Esophagus muscularis mucosa (tissue), 4 donors: ENCODE data around the gene LINGO4. TPM values are rescaled to one million over a fixed set of nuclear protein-coding genes. Genes with fewer than 3 reads are reported as not detected.
A peak's percentile ranks its signal among the peaks of the same experiment; 100 is the strongest.

Experiments
- DNase-seq: peaks from one replicate; pipeline ENCODE4 v3.0.0-alpha.2; 2017; ENCODE audit errors: extremely low spot score
- H3K27ac ChIP-seq, 4 donors: fragments of 200-600 bp; sonication (generic); replicated peaks in 1 of 4; 1 replicate in 3 of 4; 2 replicates in 1 of 4; pipeline ENCODE4 v1.5.1; 2016 to 2019; ENCODE audit warnings: mild to moderate bottlenecking in 1 of 4
- H3K27me3 ChIP-seq, 4 donors: fragments of 200-600 bp; sonication (generic); one replicate each; pipeline versions ENCODE4 v1.5.1 to v1.6.0; 2016 to 2019
- H3K36me3 ChIP-seq, 4 donors: fragments of 200-600 bp; sonication (generic); one replicate each; pipeline ENCODE4 v1.5.1; 2016 to 2019
- H3K4me1 ChIP-seq, 4 donors: fragments of 200-600 bp; sonication (generic); one replicate each; pipeline ENCODE4 v1.5.1; 2016 to 2019
- H3K4me3 ChIP-seq, 4 donors: fragments of 200-600 bp; sonication (generic); 1 replicate in 2 of 4; 2 replicates in 2 of 4; pipeline ENCODE4 v1.5.1; 2016 to 2019; ENCODE audit warnings: mild to moderate bottlenecking in 4 of 4, moderate library complexity in 1 of 4
- H3K9me3 ChIP-seq, 4 donors: fragments of 200-600 bp; sonication (generic); 1 replicate in 3 of 4; 2 replicates in 1 of 4; pipeline ENCODE4 v1.5.1; 2016 to 2019
- CTCF ChIP-seq, 3 experiments: fragments of 200-600 bp in 2 of 3; fragments of 450-650 bp in 1 of 3; sonication (generic) in 2 of 3; IDR thresholded peaks; one replicate each; pipeline ENCODE4 v1.5.1; 2017 to 2019; ENCODE audit warnings: antibody characterized with exemption in 3 of 3, mild to moderate bottlenecking in 2 of 3, moderate library complexity in 1 of 3
- EP300 ChIP-seq: sonication (generic); formaldehyde crosslinking; IDR thresholded peaks from one replicate; pipeline ENCODE4 v1.6.1; 2017; ENCODE audit warnings: antibody characterized with exemption
- POLR2A ChIP-seq: fragments of 450-650 bp; IDR thresholded peaks from one replicate; pipeline ENCODE4 v1.6.1; 2017; ENCODE audit warnings: antibody characterized with exemption, moderate library complexity, mild to moderate bottlenecking, low read depth
- POLR2AphosphoS5 ChIP-seq, 2 donors: sonication (generic); formaldehyde crosslinking; IDR thresholded peaks; one replicate each; pipeline ENCODE4 v1.6.1; 2017; ENCODE audit warnings: antibody characterized with exemption in 2 of 2
- WGBS: methylation state at CpG from one replicate; pipeline ENCODE4 v1.1.5; 2018; 5-methylcytosine and 5-hydroxymethylcytosine counted together
- intact Hi-C: fragments of 100-400 bp; cut with DNase I; formaldehyde crosslinking; loops from one replicate; pipeline ENCODE4 v1.15.1; 2023
- total RNA-seq, 4 donors: library from RNA; depleted of rRNA; stranded (reverse); fragments of >200 nt; gene quantifications; one replicate each; pipeline versions ENCODE4 v1.1.0 to v1.2.1, GENCODE V29; 2016

The LINGO4 gene
- total RNA-seq, 4 donors from 2014 or later: not detected

GRCh38 chr1:151799179-151800022, 5.8 kb downstream of the LINGO4 start:
- Histone ChIP-seq H3K4me1 (no peaks in the 10 kb centered on the region), H3K9me3 (no peaks in the 10 kb centered on the region), H3K4me3 (no peak overlapping the region), H3K27me3 (peaks cover 0 to 44% (median 0%) of the 10 kb centered on the region in 4 donors), H3K27ac (no peak overlapping the region), H3K36me3 (peaks cover 0 to 4% (median 0%) of the 10 kb centered on the region in 4 donors)
- DNase-seq: no peak
- intact Hi-C loops: no loop called here
- no peak for TF ChIP-seq POLR2AphosphoS5 (IDR thresholded peaks at IDR 0.05)
- TF ChIP-seq POLR2A: no peak
- TF ChIP-seq EP300: no peak
- TF ChIP-seq CTCF (IDR thresholded peaks at IDR 0.05): no peak
- 60% methylated on average over 9 of the region's 9 CpGs for WGBS

DNA sequence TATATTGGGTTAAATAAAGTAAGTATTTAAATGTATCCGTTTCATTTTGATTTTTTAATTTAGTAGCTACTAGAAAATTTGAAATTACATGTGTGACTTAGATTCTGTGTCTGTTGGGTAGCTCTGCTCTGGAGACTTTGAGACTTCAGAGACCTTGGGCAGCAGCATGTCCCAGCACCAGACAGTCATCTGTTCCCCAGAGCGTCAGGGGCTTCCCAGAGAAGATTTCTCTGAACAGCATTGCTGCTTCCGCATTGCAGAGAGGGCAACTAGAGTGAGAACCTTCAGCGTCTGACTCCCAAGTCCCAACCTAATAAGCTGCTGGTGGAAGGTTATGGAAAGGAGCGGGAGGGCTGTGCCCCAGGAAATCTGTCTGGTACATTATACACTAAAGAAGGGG, 6.6 kb downstream of the LINGO4 start:
- 86% methylated on average over 5 of the region's 5 CpGs for WGBS
- DNase-seq: no peak

DNA sequence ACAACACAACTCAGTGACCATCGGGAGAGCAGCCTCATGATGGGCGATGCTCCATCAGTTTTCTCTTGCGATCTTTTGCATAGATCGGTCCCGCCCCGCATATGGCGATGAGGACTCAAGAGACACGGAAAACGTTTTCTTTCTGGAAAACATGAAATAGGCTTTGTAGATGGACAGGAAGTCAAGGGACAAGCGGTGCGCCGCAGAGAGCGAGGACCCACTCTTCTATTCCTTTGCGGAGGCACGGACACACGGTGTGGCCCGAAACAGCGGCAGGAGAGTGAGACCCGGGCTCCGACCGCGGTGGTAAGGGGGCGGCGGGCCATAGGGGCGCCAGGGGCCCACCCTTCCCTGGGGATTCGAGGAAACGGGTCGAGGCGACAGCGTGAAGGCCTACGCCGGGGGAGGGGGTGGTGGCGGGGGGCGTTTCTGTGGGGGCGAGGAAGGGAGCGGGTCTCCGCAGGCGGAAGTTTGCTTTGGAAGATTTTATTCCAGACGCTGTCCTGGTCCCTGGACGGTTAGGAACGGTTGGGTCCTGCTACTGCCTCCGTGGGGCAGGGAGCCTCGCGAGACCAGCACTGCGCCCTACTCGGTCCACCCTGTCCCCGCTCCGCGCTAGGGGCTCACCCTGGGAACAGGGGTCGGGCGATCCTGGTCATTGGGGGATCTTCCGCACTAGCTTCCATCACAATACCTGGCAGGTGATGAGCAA, 14.1 kb downstream of the LINGO4 start:
- peaks cover 0 to 4% (median 2%) of the 10 kb centered on the region in 4 donors for H3K36me3 ChIP-seq
- no peak for DNase-seq
- peaks cover 0 to 22% (median 16%) of the 10 kb centered on the region in 4 donors for H3K4me1 ChIP-seq
- H3K9me3 ChIP-seq: no peaks in the 10 kb centered on the region
- TF ChIP-seq POLR2A (no peak), POLR2AphosphoS5 (IDR thresholded peaks at IDR 0.05) (no peak), EP300 (no peak), CTCF (IDR thresholded peaks at IDR 0.05) (no peak)
- WGBS: 2% methylated on average over 11 of the region's 52 CpGs
- no peaks in the 10 kb centered on the region for H3K27me3 ChIP-seq
- peak overlapping the region; percentile 68 to 83 (median 72) for H3K4me3 ChIP-seq
- H3K27ac ChIP-seq: peak overlapping the region; percentile 55 to 77 (median 70)
- intact Hi-C loops: loop anchor here (2.0 kb wide), 1 partner anchor 26 kb away; no protein-coding TSS in a partner anchor

More for the DNA sequence above, 6.6 kb downstream of the LINGO4 start:
- H3K36me3 ChIP-seq: peaks cover 0 to 4% (median 2%) of the 10 kb centered on the region in 4 donors
- H3K4me1 ChIP-seq: no peaks in the 10 kb centered on the region
- H3K4me3 ChIP-seq: no peak overlapping the region
- H3K9me3 ChIP-seq: no peaks in the 10 kb centered on the region
- no peak for TF ChIP-seq POLR2A
- no peak for TF ChIP-seq EP300
- TF ChIP-seq POLR2AphosphoS5 (IDR thresholded peaks at IDR 0.05): no peak
- no peak for TF ChIP-seq CTCF (IDR thresholded peaks at IDR 0.05)
- peaks cover 0 to 43% (median 0%) of the 10 kb centered on the region in 4 donors for H3K27me3 ChIP-seq
- intact Hi-C loops: no loop called here
- H3K27ac ChIP-seq: no peak overlapping the region

GRCh38 chr1:151790071-151790939, 14.9 kb downstream of the LINGO4 start, which contains the start of gene TDRKH:
Gene TDRKH, minus strand, starts transcription at chr1:151790500. Its CDS starts 7,478 bp downstream, at chr1:151783022.
- no peaks in the 10 kb centered on the region for H3K9me3 ChIP-seq
- peak within 1 kb of the TSS; percentile 68 to 77 (median 70) for H3K27ac ChIP-seq
- peak within 1 kb of the TSS; percentile 68 to 83 (median 72) for H3K4me3 ChIP-seq
- under 1% methylated on average over 58 of the region's 58 CpGs for WGBS
- intact Hi-C loops: loop anchor here (2.0 kb wide), 1 partner anchor 26 kb away; no protein-coding TSS in a partner anchor
- peaks cover 0 to 4% (median 2%) of the 10 kb centered on the region in 4 donors for H3K36me3 ChIP-seq
- TF ChIP-seq EP300: no peak
- TF ChIP-seq POLR2A: peak; percentile 11
- TF ChIP-seq POLR2AphosphoS5 (IDR thresholded peaks at IDR 0.05): peak; percentile 69 to 81
- peak in 2 of 3 experiments; percentile 27 to 42 for TF ChIP-seq CTCF (IDR thresholded peaks at IDR 0.05)
- DNase-seq: peak; percentile 99
- peaks cover 0 to 22% (median 16%) of the 10 kb centered on the region in 4 donors for H3K4me1 ChIP-seq
- no peaks in the 10 kb centered on the region for H3K27me3 ChIP-seq
